Measurements from ENCODE around the gene KIRREL3. TPM values are rescaled to one million over a fixed set of nuclear protein-coding genes. Genes with fewer than 3 reads are reported as not detected.

Gene KIRREL3
- total RNA-seq, 3 donors from 2014 or later = 0.32 to 0.33 TPM; not detected in 1

- no peaks in the 10 kb centered on the region for H3K4me1 ChIP-seq
- H3K9me3 ChIP-seq = no peaks in the 10 kb centered on the region
- DNase-seq (ENCODE audit: low spot score in 2 of 2) = no peak
- H3K27ac ChIP-seq = no peak overlapping the region
- TF ChIP-seq, protein P1, sequence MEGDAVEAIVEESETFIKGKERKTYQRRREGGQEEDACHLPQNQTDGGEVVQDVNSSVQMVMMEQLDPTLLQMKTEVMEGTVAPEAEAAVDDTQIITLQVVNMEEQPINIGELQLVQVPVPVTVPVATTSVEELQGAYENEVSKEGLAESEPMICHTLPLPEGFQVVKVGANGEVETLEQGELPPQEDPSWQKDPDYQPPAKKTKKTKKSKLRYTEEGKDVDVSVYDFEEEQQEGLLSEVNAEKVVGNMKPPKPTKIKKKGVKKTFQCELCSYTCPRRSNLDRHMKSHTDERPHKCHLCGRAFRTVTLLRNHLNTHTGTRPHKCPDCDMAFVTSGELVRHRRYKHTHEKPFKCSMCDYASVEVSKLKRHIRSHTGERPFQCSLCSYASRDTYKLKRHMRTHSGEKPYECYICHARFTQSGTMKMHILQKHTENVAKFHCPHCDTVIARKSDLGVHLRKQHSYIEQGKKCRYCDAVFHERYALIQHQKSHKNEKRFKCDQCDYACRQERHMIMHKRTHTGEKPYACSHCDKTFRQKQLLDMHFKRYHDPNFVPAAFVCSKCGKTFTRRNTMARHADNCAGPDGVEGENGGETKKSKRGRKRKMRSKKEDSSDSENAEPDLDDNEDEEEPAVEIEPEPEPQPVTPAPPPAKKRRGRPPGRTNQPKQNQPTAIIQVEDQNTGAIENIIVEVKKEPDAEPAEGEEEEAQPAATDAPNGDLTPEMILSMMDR (IDR thresholded peaks at IDR 0.05) = no peak
- intact Hi-C loops (cut with DNase I; ENCODE audit: low total_unique reads) = no loop called here
- H3K27me3 ChIP-seq = no peaks in the 10 kb centered on the region
- no peaks in the 10 kb centered on the region for H3K36me3 ChIP-seq
- no peak overlapping the region for H3K4me3 ChIP-seq
Observed at GRCh38 chr11:126426106-126426505, 574.5 kb downstream of the KIRREL3 start.

GRCh38 chr11:126424471-126425039, 576.0 kb downstream of the KIRREL3 start:
- intact Hi-C loops (cut with DNase I; ENCODE audit: low total_unique reads) = no loop called here
- no peak for TF ChIP-seq POLR2AphosphoS5 (IDR thresholded peaks at IDR 0.05)
- TF ChIP-seq POLR2A (IDR thresholded peaks at IDR 0.05) = no peak
- TF ChIP-seq, protein P1 (IDR thresholded peaks at IDR 0.05) = no peak
- Histone ChIP-seq H3K27me3 (no peaks in the 10 kb centered on the region), H3K4me1 (no peaks in the 10 kb centered on the region), H3K27ac (no peak overlapping the region), H3K4me3 (no peak overlapping the region), H3K36me3 (no peaks in the 10 kb centered on the region), H3K9me3 (no peaks in the 10 kb centered on the region)
- DNase-seq (ENCODE audit: low spot score in 2 of 2) = no peak

GRCh38 chr11:126423743-126424142, 576.8 kb downstream of the KIRREL3 start:
- H3K4me3 ChIP-seq = no peak overlapping the region
- intact Hi-C loops (cut with DNase I; ENCODE audit: low total_unique reads) = no loop called here
- no peak for DNase-seq (ENCODE audit: low spot score in 2 of 2)
- no peak for TF ChIP-seq POLR2AphosphoS5 (IDR thresholded peaks at IDR 0.05)
- TF ChIP-seq, protein P1 (IDR thresholded peaks at IDR 0.05) = no peak
- TF ChIP-seq POLR2A (IDR thresholded peaks at IDR 0.05) = no peak
- no peaks in the 10 kb centered on the region for H3K4me1 ChIP-seq
- H3K36me3 ChIP-seq = no peaks in the 10 kb centered on the region
- H3K27me3 ChIP-seq = no peaks in the 10 kb centered on the region
- no peaks in the 10 kb centered on the region for H3K9me3 ChIP-seq
- no peak overlapping the region for H3K27ac ChIP-seq

DNA sequence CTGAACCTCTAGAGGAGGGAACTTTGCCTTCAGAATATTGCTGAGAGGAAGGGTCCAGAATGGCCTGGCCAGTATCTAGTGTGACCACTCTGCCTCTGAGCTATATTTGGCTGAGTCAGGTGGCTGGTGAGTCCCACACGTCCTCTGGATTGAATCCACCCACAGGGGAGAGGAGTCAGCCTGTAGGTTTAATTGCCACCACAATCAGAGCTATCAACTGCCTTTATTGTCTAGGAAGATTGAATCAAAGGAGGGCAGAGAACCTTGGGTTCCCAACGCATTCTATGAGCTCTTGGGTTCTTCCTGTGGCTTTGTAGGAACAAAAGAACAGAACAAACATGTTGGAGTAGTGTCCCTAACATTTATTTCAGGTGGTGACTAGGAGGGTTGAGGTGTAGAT, 577.4 kb downstream of the KIRREL3 start:
- Histone ChIP-seq H3K9me3 (no peaks in the 10 kb centered on the region), H3K27me3 (no peaks in the 10 kb centered on the region), H3K4me1 (no peaks in the 10 kb centered on the region), H3K27ac (no peak overlapping the region), H3K36me3 (no peaks in the 10 kb centered on the region), H3K4me3 (no peak overlapping the region)
- intact Hi-C loops (cut with DNase I; ENCODE audit: low total_unique reads) = no loop called here
- TF ChIP-seq, protein P1 (IDR thresholded peaks at IDR 0.05) = no peak
- TF ChIP-seq POLR2AphosphoS5 (IDR thresholded peaks at IDR 0.05) (no peak), POLR2A (IDR thresholded peaks at IDR 0.05) (no peak)
- no peak for DNase-seq (ENCODE audit: low spot score in 2 of 2)

GRCh38 chr11:126422446-126422845, 578.1 kb downstream of the KIRREL3 start:
- intact Hi-C loops (cut with DNase I; ENCODE audit: low total_unique reads) = no loop called here
- TF ChIP-seq POLR2AphosphoS5 (IDR thresholded peaks at IDR 0.05) (no peak), POLR2A (IDR thresholded peaks at IDR 0.05) (no peak)
- TF ChIP-seq, protein P1 (IDR thresholded peaks at IDR 0.05) = no peak
- Histone ChIP-seq H3K9me3 (no peaks in the 10 kb centered on the region), H3K36me3 (no peaks in the 10 kb centered on the region), H3K27ac (no peak overlapping the region), H3K4me1 (peaks cover 0 to under 1% of the 10 kb centered on the region in 2 donors), H3K4me3 (no peak overlapping the region), H3K27me3 (no peaks in the 10 kb centered on the region)
- no peak for DNase-seq (ENCODE audit: low spot score in 2 of 2)
